WTC11 (cell line): ENCODE results near the gene TP63. TPM values are rescaled to one million over a fixed set of nuclear protein-coding genes. Genes with fewer than 3 reads are reported as not detected.

Source experiments
- ATAC-seq: fragments of 200-7000 bp; cut with Tn5 transposase; 2 replicates; pipeline ENCODE4 v1.10.0; 2021; ENCODE audit warnings: mild to moderate bottlenecking, moderate library complexity
- CTCF ChIA-PET: fragments of 300-600 bp; sonication (Branson Sonifier 250); formaldehyde crosslinking; loops from one replicate; lab custom pipeline; 2021; ENCODE audit warnings: antibody characterized with exemption; lab: Charles Lee
- POLR2A ChIA-PET: fragments of 350-600 bp; sonication (Branson Sonifier 250); formaldehyde crosslinking; loops from one replicate; lab custom pipeline; 2021; ENCODE audit warnings: antibody characterized with exemption; lab: Charles Lee
- DNase-seq: peaks from one replicate; pipeline ENCODE4 v3.0.0; 2021; ENCODE audit warnings: low spot score
- H3K27ac Mint-ChIP-seq: 2 replicates; pipeline ENCODE4 v1.8.0; 2021; ENCODE audit warnings: mixed read lengths
- H3K27me3 Mint-ChIP-seq: 2 replicates; pipeline ENCODE4 v1.8.0; 2021; ENCODE audit warnings: low read depth, mild to moderate bottlenecking, moderate library complexity, mixed read lengths
- H3K36me3 Mint-ChIP-seq: 2 replicates; pipeline ENCODE4 v1.8.0; 2021; ENCODE audit warnings: mixed read lengths
- H3K4me1 Mint-ChIP-seq: 2 replicates; pipeline ENCODE4 v1.8.0; 2022; ENCODE audit warnings: mixed read lengths
- H3K4me3 Mint-ChIP-seq: 2 replicates; pipeline ENCODE4 v1.8.0; 2021; ENCODE audit warnings: mild to moderate bottlenecking, moderate library complexity, mixed read lengths
- H3K9me3 Mint-ChIP-seq: 2 replicates; pipeline ENCODE4 v1.8.0; 2021; ENCODE audit warnings: mixed read lengths
- AFF4 ChIP-seq: sonication (generic); formaldehyde crosslinking; IDR thresholded peaks from 2 replicates; pipeline ENCODE4 v1.8.1; 2023; ENCODE audit warnings: mild to moderate bottlenecking, missing genetic modification reagents, borderline replicate concordance
- CBFB ChIP-seq: sonication (generic); formaldehyde crosslinking; IDR thresholded peaks from 2 replicates; pipeline ENCODE4 v1.8.1; 2022; ENCODE audit warnings: mild to moderate bottlenecking, low read depth, missing genetic modification reagents
- CREB1 ChIP-seq: sonication (generic); formaldehyde crosslinking; IDR thresholded peaks from 2 replicates; pipeline ENCODE4 v1.8.0; 2023; ENCODE audit warnings: mild to moderate bottlenecking, missing genetic modification reagents
- E2F4 ChIP-seq: sonication (generic); formaldehyde crosslinking; IDR thresholded peaks from 2 replicates; pipeline ENCODE4 v1.8.1; 2022; ENCODE audit warnings: low read depth, mild to moderate bottlenecking, moderate library complexity, missing genetic modification reagents, borderline replicate concordance
- E2F5 ChIP-seq: sonication (generic); formaldehyde crosslinking; IDR thresholded peaks from 2 replicates; pipeline ENCODE4 v1.8.1; 2022; ENCODE audit warnings: mild to moderate bottlenecking, moderate library complexity, missing genetic modification reagents
- FOXK1 ChIP-seq: sonication (generic); formaldehyde crosslinking; IDR thresholded peaks from 2 replicates; pipeline ENCODE4 v1.8.0; 2022; ENCODE audit warnings: mild to moderate bottlenecking, moderate library complexity, missing genetic modification reagents
- MAX ChIP-seq: sonication (generic); formaldehyde crosslinking; IDR thresholded peaks from 2 replicates; pipeline ENCODE4 v1.8.0; 2022; ENCODE audit warnings: mild to moderate bottlenecking, missing genetic modification reagents
- MXD4 ChIP-seq: fragments of 250-450 bp; sonication (Bioruptor Pico); IDR thresholded peaks from 2 replicates; pipeline ENCODE4 v1.8.0; 2021; ENCODE audit warnings: mild to moderate bottlenecking, moderate library complexity, borderline replicate concordance
- NFATC4 ChIP-seq: fragments of 250-450 bp; sonication (Bioruptor Pico); IDR thresholded peaks from 2 replicates; pipeline ENCODE4 v1.9.0; 2021; ENCODE audit warnings: mild to moderate bottlenecking
- NR1H2 ChIP-seq: sonication (generic); formaldehyde crosslinking; IDR thresholded peaks from 2 replicates; pipeline ENCODE4 v1.9.0; 2021; ENCODE audit warnings: mild to moderate bottlenecking, moderate library complexity, missing genetic modification reagents
- RELA ChIP-seq: sonication (generic); formaldehyde crosslinking; IDR thresholded peaks from 2 replicates; pipeline ENCODE4 v1.8.1; 2022; ENCODE audit warnings: missing genetic modification reagents, mild to moderate bottlenecking, borderline replicate concordance
- RORB ChIP-seq: fragments of 250-450 bp; sonication (Bioruptor Pico); IDR thresholded peaks from 2 replicates; pipeline ENCODE4 v1.9.0; 2021; ENCODE audit warnings: mild to moderate bottlenecking
- SOX15 ChIP-seq: fragments of 250-450 bp; sonication (Bioruptor Pico); IDR thresholded peaks from 2 replicates; pipeline ENCODE4 v1.9.0; 2021; ENCODE audit warnings: mild to moderate bottlenecking
- STAT6 ChIP-seq: sonication (generic); formaldehyde crosslinking; conservative IDR thresholded peaks from 2 replicates; pipeline ENCODE4 v1.8.1; 2023; ENCODE audit warnings: mild to moderate bottlenecking, low read depth, missing genetic modification reagents, moderate library complexity
- USF2 ChIP-seq: sonication (generic); formaldehyde crosslinking; IDR thresholded peaks from 2 replicates; pipeline ENCODE4 v1.8.1; 2023; ENCODE audit warnings: mild to moderate bottlenecking, missing genetic modification reagents, moderate library complexity
- ZNF219 ChIP-seq: sonication (generic); formaldehyde crosslinking; IDR thresholded peaks from 2 replicates; pipeline ENCODE4 v1.8.0; 2023; ENCODE audit warnings: missing genetic modification reagents, mild to moderate bottlenecking, borderline replicate concordance
- ZNF423 ChIP-seq: fragments of 250-450 bp; sonication (Bioruptor Pico); IDR thresholded peaks from 2 replicates; pipeline ENCODE4 v2.1.2; 2022; ENCODE audit warnings: mild to moderate bottlenecking, moderate library complexity
- ZNF425 ChIP-seq: fragments of 250-450 bp; sonication (Bioruptor Pico); conservative IDR thresholded peaks from 2 replicates; pipeline ENCODE4 v1.9.0; 2021; ENCODE audit warnings: mild to moderate bottlenecking
- total RNA-seq: library from RNA; stranded (reverse); gene quantifications from 3 replicates; pipeline ENCODE4 v1.2.3, GENCODE V29; 2021

TP63 gene
- total RNA-seq, 1 experiment from 2014 or later: 0.09 TPM

GRCh38 chr3:189908646-189909045 lies 277.5 kb downstream of the TP63 start:
- peaks cover 17% of the 10 kb centered on the region for H3K4me1 Mint-ChIP-seq

GRCh38 chr3:189909139-189909538 lies 277.9 kb downstream of the TP63 start:
- H3K27ac Mint-ChIP-seq: no peak overlapping the region
- DNase-seq (no peak), ATAC-seq (no peak)
- TF ChIP-seq NFATC4 (CRISPR knock-in tag) (no peak), FOXK1 (CRISPR knock-in tag) (no peak), RELA (CRISPR knock-in tag) (no peak), ZNF423 (CRISPR knock-in tag) (no peak), MXD4 (CRISPR knock-in tag) (no peak), CREB1 (no peak), USF2 (CRISPR knock-in tag) (no peak), RORB (CRISPR knock-in tag) (no peak), ZNF219 (CRISPR knock-in tag) (no peak), MAX (CRISPR knock-in tag) (no peak), STAT6 (CRISPR knock-in tag) (no peak)
- H3K27me3 Mint-ChIP-seq: no peaks in the 10 kb centered on the region
- CTCF ChIA-PET: no interaction called here
- POLR2A ChIA-PET: interaction anchor here (0.6 kb wide), 1 partner anchor 83 kb away, joined by 8 read pairs; no protein-coding TSS in a partner anchor
- no peaks in the 10 kb centered on the region for H3K36me3 Mint-ChIP-seq
- no peaks in the 10 kb centered on the region for H3K9me3 Mint-ChIP-seq
- no peak overlapping the region for H3K4me3 Mint-ChIP-seq
- H3K4me1 Mint-ChIP-seq: peaks cover 17% of the 10 kb centered on the region

More at GRCh38 chr3:189908646-189909045, 277.5 kb downstream of the TP63 start:
- Mint-ChIP-seq H3K9me3 (no peaks in the 10 kb centered on the region), H3K36me3 (no peaks in the 10 kb centered on the region), H3K27me3 (no peaks in the 10 kb centered on the region), H3K4me3 (no peak overlapping the region), H3K27ac (no peak overlapping the region)
- POLR2A ChIA-PET: interaction anchor here (0.6 kb wide), 1 partner anchor 83 kb away, joined by 8 read pairs; no protein-coding TSS in a partner anchor
- ATAC-seq: peak; percentile 50; the same call in 1 of the 2 replicates
- DNase-seq: no peak
- TF ChIP-seq SOX15 (CRISPR knock-in tag) (no peak), RELA (CRISPR knock-in tag) (no peak)
- CTCF ChIA-PET: no interaction called here

GRCh38 chr3:189909573-189909972 lies 278.4 kb downstream of the TP63 start:
- Mint-ChIP-seq H3K27me3 (no peaks in the 10 kb centered on the region), H3K4me3 (no peak overlapping the region), H3K27ac (no peak overlapping the region), H3K9me3 (no peaks in the 10 kb centered on the region), H3K4me1 (peaks cover 17% of the 10 kb centered on the region), H3K36me3 (no peaks in the 10 kb centered on the region)
- POLR2A ChIA-PET: no interaction called here
- DNase-seq (no peak), ATAC-seq (no peak)
- CTCF ChIA-PET: no interaction called here
- no peak for TF ChIP-seq NR1H2 (CRISPR knock-in tag)
- no peak for TF ChIP-seq AFF4 (CRISPR knock-in tag)
- TF ChIP-seq ZNF425 (CRISPR knock-in tag): no peak
- TF ChIP-seq E2F4 (CRISPR knock-in tag): no peak
- no peak for TF ChIP-seq MXD4 (CRISPR knock-in tag)
- no peak for TF ChIP-seq CBFB (CRISPR knock-in tag)
- TF ChIP-seq E2F5 (CRISPR knock-in tag): no peak
